ENCODE data around the gene SFXN1.

SFXN1 gene

DNA sequence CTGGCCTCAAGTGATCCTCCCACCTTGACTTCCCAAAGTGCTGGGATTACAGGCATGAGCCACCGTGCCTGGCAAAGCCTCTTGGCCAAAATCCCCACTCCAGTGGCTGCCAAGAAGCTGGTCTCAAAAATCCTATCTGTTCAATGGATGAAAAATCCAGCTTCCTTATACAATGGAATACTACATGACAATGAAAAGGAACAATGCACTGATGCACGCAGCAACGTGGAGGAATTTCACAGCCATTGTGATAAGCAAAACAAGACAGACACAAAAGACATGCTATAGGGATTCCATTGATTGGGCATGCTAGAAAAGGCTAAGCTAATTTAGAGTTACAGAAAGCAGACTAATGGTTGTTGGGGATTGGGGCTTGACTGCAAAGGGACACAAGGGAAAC is 13.1 kb upstream of the SFXN1 start:
- DNase-seq (ENCODE audit: low read depth, low spot score), result no peak

DNA sequence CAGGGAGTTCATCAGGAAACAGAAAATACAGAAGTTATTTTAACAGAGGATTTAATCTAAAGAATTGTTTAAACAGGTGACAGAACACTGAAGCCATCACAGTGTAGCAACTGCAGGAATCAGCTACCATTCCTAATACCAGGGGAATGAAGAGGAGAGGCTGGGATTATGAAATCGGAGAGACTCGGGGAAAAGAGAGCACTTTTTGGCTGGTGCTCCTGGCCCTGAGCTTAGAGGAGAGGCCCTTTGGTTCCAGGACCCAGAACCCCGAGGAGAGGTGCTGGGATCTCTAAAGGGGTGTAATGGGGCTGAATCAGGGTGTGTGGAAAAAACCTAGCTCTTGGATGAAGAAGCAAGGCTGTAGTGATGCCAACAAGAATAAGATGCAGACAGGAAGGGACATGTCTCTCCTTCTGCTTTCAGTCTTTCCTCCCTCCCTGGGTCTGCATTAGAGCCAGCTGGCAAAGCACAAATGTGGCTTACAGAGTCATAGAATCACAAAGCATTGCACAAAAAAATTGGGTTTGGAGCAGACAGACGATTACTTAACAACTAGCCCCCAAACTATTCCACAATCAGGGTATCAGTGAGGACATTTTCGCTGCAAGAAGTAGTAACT is 11.6 kb upstream of the SFXN1 start:
- DNase-seq (ENCODE audit: low read depth, low spot score), result no peak

DNA sequence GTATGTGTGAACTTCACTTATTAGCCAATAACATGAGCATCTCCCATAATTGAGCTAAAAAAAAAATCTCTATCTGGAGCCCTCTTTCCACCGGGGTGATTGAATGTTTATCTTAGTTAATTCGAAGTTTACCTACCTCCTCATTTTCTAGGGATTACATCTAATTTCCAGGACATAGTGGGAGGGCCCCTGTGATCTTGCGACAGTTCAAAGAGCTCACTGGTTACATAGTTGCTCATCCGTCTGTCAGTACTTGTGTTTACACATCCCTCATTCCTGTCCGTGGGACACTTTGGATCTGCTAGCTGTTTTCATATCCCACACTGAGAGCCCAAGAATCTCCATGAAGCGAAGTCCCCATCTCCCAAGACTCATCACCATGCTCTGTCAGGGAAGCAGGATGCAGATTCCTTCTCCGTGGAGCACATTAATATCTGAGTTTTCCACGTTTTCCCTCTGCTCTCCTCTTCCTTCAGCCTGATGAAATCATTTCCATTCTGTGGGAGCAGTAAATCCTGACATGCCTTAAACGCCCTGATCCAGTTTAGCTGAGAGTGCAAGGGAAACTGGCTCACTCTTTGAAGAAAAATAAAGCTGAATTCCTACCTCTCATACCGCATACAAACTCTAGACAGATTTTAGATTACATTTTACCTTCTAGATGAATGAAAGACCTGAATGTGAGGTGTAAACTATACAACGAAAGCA is 10.2 kb upstream of the SFXN1 start:
- no peak for DNase-seq (ENCODE audit: low read depth, low spot score)

DNA sequence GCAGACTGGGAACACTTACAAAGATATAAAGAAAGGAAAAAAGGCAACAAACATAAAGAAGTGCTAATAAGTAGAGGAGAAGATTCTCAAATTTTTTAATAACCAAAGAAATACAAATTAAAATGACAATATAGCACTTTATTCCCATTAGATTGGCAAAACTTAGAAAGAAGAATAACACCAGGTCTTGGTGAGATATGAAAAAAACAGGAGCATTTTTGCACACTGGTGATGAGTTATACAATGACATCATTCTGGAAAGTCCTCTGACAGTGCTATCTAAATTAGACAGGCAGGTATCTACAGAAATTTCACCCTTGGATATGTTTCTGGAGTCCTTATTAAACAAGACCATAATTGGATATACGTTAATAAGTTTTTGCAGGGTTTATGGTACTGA is 9.5 kb upstream of the SFXN1 start:
- no peak for DNase-seq (ENCODE audit: low read depth, low spot score)

DNA sequence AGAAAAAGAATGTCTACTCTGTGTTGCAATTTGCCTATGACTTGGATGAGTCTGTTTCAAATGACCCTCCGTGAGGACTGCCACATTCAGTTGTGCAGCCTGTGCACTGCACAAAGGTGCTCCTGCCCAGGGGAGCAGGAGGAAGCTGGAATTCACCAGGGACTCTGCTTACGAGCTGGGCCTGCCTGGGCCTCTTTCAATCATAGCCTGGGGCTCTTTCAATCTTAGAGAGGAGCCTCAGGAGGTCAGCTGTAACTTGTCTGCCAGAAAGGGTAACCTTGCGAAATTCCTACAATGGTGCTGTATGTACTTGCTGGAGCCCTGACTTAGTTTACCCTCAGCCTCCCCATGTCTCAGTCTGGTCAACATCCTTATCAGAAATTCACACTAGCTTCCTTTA is 8.4 kb upstream of the SFXN1 start:
- DNase-seq (ENCODE audit: low read depth, low spot score), result no peak

DNA sequence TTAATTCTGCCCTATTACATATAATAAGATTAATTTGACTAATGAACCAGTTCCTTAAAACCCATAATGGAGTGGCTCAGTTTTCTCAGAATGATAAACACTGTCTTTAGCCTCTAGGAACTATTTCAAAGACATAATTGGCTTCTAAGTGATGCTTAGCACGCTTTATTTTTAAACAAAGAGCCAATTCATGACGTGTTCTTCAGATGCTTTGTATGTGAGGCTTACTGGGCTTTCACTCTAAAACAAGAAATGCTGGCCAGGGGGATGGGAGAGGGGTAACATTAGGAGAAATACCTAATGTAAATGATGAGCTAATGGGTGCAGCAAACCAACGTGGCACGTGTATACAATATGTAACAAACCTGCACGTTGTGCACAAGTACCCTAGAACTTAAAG is 7.6 kb upstream of the SFXN1 start:
- no peak for DNase-seq (ENCODE audit: low read depth, low spot score)

DNA sequence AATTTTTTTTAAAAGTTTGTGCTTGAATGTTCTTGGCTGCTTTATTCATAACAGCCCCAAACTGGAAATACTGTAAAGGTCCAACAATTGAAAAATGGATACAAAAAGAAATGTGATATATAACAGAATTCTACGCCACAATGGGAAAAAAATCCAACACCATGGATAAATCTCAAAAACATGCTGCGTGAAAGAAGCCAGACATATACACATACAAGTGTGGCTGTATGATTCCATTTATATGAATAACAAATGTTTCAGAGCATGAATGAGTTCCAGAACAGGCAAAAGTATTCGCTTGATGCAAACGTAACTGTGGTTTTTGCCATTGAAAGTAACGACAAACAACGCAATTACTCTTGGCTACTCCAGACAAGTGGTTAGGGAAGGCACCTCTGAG is 7.2 kb upstream of the SFXN1 start:
- no peak for DNase-seq (ENCODE audit: low read depth, low spot score)

DNA sequence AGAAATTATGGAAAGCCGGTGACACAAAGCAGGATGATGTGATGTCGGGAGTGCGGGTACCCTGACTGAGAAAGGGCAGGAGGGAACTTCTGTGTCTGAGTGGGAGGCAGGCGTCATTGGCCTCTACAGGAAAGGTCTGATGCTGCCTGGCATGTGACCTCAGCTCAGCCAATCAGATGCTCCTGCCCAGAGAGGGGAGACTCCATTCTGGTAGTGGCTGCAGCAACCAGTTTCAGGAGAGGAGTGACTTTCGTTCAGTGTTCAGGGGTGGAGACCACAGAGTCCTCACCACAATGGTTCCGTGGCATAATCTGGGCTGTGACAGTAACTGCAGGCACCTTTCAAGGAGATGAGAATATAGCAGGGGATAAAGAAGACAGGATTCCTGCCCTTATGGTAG is 6.7 kb upstream of the SFXN1 start:
- DNase-seq (ENCODE audit: low read depth, low spot score), result no peak

DNA sequence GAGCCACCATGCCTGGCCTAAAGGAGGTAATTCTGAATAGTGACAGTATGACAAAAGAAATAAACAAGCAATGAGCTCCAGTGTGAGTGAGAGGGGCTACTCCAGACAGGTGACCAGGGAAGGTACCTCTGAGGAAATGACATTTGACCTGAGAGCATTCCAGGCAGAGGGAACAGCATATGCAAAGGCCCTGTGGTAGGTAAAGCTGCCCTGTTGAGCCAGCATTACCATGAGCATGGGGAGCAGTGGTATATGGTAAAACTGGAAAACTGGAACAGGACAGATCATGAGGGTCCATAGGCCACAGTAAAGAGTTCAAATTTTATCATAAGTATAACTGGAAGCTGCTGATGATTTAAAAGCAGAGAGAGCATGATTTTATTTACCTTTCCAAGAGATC is 6.0 kb upstream of the SFXN1 start:
- no peak for DNase-seq (ENCODE audit: low read depth, low spot score)

DNA sequence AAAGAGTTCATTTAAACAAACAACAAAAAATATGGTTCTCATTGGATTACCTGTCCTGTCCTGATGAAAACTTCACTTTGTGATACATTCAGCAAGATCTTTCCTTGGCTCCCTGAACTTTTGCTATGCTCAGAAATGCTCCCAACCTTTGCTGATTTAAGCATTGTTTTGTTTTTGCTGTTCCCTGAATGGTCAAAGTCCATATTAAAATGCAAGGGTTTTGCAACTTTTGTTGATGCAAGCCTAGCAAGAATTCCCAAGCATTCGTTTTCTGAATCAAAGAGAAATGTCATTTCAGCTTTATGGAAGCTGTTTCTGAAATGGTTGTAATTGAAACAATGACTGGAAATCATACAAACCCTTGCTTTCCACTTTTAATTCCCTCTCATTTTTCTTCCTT is 3.1 kb upstream of the SFXN1 start:
- no peak for DNase-seq (ENCODE audit: low read depth, low spot score)

DNA sequence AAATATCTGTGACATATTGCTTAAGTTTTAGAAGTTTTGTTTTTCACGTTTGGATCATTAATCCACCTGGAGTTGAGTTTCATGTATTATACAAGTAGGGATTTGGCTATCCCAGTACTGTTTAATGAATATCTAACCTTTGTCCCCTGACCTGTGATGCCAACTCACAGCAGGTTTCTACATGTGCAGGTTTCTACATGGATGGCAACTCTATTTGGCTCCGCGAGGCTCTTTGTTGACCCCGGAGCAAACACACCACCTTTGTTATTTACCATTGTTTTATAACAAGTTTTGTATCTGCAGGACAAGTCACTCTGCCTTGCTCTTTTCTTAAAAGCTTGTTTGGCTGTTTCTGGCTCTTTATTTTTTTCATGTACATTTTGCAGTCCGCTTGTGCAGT is 920 bp upstream of the SFXN1 start:
- no peak for DNase-seq (ENCODE audit: low read depth, low spot score)

DNA sequence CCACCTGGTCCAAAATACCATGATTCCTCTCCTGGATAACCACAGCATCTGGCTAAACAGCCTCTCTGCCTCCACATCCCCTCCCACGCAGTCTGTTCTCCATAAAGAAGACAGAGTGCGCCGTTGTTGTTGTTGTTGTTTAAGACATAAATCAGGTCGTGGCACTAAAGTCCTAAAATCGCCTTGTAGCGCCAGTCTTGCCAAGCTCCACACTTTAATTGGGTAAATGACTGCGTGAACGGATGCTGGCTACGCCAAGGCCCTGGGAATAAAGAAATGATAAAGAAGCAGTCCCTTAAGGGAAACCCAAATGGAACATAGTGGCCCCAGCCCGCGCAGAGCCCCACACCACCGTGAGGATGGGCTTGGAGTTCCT is 364 bp upstream of the SFXN1 start:
- no peak for DNase-seq (ENCODE audit: low read depth, low spot score)

DNA sequence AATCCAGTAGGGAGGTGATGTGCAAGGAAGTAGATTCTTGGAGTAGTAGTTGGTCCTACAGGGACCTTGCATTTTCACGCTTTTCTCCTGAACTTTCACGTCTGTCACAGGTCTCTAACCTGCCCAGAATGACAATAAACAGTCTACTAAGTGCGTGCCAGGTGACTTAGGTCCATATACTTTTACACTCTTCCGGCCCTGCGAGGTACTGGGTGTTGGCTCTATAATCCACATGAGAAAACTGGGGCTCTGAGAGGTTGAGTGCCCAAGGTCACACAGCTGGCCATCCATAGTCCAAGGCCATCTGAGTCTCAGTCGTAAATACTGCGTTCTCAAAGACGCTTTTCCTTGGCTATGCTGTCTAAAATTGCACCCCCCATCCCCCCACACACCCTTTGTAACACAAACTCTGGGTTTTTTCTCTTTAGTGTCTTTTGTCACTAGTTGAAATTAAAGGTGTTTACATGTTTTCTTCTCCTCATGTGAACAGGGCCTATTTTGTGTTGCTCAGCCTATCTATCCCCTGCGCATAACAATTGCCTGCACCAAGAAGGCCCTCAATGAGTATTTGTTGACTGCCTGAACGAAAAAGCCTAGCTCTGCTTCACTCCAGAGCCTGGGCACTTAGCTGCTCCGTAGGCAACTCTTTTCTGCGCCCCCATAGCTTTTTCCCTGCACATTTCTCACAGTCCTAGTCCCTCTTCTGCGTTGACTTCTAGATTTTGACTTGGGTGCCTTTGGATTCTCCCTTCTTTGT is 943 bp downstream of the SFXN1 start:
- DNase-seq (ENCODE audit: low read depth, low spot score), result no peak

DNA sequence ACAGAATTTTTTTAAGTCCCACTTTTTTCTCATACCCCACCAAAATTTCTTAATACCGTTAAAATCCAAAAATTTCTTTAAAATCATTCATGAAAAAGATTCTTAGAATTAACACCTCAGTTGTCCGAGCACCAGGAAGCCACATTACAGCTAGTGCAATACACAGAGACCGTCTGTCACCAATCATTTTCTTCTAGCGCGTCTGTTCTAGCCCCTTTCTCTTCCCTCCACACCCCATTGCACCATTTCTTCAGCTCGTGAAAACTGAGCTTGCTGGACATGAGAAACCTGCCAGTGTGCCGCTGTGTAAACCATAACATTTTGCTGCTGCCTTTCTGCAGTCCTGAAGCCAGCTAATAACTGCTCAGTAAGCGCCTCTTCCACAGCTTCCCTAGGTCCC is 5.0 kb downstream of the SFXN1 start:
- no peak for DNase-seq (ENCODE audit: low read depth, low spot score)

DNA sequence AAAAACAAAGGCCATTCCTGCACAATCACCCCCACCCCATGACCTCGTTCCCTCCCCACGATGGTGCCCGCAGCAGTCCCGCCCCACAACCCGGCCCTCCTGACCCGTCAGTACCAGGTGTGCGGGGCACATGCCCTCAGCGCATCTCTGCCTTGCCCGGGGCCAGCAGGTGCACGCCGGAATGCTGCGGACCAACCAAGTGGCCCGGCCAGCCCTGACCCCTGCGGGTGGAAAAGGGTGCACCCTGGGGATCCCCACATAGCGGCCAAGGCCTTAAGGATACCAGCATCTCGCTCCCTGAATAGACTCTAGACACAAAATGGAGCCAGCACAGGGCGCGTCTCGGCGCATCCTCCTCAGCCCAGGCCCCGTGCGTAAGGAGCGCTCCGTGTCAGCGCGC is 6.0 kb downstream of the SFXN1 start:
- no peak for DNase-seq (ENCODE audit: low read depth, low spot score)

DNA sequence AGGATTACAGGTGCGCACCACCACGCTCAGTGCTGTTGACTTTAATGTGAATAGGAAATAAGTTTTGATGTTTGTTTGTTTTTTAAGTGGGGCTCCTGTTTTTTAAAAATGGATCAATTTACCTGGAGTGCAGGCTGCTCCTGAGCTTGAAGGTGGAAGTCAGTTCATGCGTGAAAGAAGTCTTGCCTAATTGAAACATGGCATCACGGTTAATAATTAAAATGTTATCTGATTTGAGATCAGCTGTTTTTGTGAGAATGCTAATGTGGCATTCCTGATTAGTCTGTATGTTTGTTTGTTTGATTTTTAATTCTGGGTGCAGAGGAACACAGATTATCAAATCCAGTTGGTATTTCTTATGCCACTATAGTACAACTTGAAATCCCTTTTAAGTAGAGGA is 6.5 kb downstream of the SFXN1 start:
- DNase-seq (ENCODE audit: low read depth, low spot score), result no peak

DNA sequence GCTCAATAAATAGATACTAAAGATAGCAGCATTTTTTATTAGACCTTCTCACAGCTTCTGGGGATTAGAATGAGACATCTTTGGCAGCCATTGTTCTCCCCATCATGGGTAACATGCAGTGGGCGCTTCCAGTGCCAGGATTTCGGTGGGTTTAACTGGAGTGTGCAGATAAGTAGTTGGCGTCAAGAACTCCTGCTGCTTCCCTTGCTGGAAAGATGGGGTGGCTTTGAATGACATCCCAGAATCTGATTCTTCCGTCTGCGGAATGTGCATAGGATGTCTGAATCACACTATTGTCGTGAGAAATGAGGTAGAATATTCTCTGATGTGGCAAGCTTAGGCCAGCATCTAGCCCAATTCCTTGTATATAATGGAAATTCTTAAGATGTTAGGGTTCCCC is 7.3 kb downstream of the SFXN1 start:
- no peak for DNase-seq (ENCODE audit: low read depth, low spot score)

DNA sequence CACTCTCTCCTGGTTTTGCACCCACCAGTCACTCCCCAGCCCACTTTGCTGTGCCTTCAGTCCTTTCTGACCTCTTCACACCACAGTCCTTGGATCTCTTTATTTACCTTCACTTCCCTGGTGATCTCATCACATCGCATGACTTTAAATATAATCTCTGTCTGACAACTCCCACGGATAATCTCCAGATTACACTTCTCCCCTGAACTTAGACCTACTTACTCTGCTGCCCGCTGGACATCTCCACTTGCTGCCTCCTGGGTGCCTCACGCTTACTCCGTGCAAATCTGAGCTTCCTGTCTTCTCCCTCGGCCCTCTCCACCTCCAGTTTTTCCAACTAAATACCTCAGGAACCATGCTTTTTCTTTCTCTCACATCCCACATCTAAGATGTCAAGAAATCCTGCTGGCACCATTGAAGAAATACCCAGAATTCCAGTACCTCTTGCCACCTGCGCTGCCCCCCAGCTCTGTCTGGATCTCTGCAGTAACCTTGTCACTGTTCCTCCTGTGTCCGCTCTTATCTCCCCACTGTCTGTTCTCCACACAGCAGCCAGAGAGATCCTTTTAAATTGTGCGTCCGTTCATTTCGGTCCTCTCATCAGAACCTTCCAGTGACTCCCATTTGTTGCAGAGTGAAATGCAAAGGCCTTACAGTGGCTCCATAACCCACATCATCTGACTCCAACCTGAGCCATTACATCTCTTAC is 9.3 kb downstream of the SFXN1 start:
- no peak for DNase-seq (ENCODE audit: low read depth, low spot score)

DNA sequence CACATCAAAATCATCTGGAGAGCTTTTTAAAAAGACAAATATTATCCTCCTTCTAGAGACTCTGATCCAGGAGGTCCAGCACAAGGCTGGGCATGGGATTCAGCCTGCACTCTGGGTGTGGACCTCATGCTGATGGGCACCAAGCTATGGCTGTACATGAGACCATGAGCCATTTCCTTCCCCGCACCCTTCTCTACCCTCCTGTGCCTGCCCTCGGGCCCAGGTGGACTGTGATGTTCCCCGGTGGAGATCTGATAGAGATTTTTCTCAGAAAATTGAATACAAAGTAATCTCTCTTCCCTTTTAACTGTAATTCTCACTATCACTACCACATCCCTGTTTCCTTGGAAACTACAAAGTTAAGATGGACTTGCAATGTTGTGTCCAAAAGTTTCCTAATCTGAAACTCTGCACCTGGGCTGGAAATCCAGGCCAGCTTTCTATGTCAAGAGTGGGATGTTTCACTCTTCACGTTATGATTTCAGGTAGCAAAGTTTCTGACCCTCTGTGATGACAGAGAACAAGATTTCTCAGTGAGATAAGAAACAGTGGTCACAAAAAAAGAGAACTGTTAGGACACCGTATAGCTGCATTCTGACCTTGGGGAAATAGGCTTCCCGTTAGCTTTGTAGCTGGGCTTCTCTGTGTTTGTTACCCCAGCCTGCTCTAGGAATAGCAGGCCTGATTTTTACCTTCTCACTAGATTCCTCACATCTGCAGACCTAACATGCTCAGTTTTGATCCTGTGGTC is 11.5 kb downstream of the SFXN1 start:
- DNase-seq (ENCODE audit: low read depth, low spot score), result no peak

DNA sequence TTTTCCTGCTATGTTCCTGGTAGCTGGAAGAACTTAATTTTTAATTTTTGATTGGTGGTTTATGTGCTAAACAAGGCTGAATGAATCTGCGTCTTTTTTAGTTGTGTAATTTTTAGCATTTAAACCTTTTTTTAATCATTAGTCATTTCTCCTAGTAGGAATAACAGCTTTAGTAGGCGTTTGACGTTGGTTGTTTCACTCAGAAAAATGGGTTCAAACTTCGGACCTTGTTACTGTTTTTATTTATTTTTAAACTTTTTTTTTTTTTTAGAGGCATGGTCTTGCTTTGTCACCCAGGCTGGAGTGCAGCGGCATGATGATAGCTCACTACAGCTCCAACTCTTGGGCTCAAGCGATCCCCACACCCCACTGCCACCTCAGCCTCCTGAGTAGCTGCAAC is 12.9 kb downstream of the SFXN1 start:
- no peak for DNase-seq (ENCODE audit: low read depth, low spot score)

DNA sequence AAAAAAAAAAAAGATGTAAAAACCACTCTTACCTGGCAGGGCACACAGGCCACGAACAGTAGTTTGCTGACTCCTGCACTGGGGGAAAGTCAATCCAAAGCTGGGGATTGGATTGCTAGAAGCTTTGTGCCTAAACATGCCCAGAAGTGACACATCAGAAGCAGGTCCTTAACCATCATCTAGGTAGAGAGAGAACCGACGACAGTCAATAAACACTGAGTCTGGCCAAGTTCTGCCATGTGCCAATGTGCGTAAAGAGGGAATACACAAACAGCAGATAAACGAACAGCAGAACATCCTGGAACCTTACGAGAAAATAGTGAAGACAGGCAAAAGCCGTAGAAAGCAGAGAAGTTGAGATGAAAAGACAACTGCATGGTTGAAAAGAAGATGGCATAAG is 14.9 kb downstream of the SFXN1 start:
- DNase-seq (ENCODE audit: low read depth, low spot score), result no peak

DNA sequence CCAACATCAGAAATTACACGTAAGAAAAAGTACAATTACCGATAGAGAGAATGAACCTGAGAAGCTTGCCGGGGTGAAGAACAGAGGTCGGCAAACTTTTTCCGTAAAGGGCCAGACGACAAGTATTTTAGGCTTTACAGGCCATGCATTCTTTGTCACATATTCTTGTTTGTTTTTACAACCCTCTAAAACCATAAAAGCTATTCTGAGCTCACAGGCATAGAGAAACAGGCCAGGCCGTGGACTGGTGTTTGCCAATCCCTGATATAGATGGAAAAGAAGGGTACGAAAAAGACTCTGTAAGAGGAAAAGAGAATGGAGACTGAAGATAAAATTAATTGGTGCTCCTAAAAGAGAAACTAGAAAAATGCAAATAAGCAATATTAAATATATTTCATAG is 15.4 kb downstream of the SFXN1 start:
- DNase-seq (ENCODE audit: low read depth, low spot score), result no peak

Measured in activated CD4-positive, CD25-positive, alpha-beta regulatory T cell treated with anti-CD3 and anti-CD28 coated beads, Interleukin-2, amount 50 U/mL, for 16 hours (primary cell).